Subcutaneous abdominal adipose tissue (tissue), 5 donors: ENCODE data around the gene PRR5.
"Not testable (repeated sequence)": the region's sequence is repeated elsewhere in the genome, so short reads cannot be mapped to it uniquely, and the experiment has no call there.

Source experiments
- H3K27ac ChIP-seq: one replicate; pipeline ENCODE4 v1.7.0; 2013; ENCODE audit warnings: low read depth, mild to moderate bottlenecking, inconsistent platforms, low read length, moderate library complexity
- H3K27me3 ChIP-seq, 5 donors: one replicate each; pipeline ENCODE4 v1.7.0; 2013; ENCODE audit warnings: low read length in 5 of 5, inconsistent platforms in 1 of 5; ENCODE audit not compliant: control insufficient read depth in 5 of 5, insufficient read depth in 4 of 5
- H3K36me3 ChIP-seq, 5 donors: one replicate each; pipeline ENCODE4 v1.7.0; 2013; ENCODE audit warnings: low read length in 5 of 5; ENCODE audit not compliant: control insufficient read depth in 5 of 5, insufficient read depth in 5 of 5
- H3K4me1 ChIP-seq, 5 donors: one replicate each; pipeline ENCODE4 v1.7.0; 2013; ENCODE audit warnings: low read length in 5 of 5, mild to moderate bottlenecking in 3 of 5, moderate library complexity in 1 of 5; ENCODE audit not compliant: control insufficient read depth in 5 of 5, insufficient read depth in 5 of 5
- H3K4me3 ChIP-seq, 5 donors: one replicate each; pipeline ENCODE4 v1.7.0; 2013; ENCODE audit warnings: low read length in 5 of 5, low read depth in 1 of 5
- H3K9ac ChIP-seq, 5 donors: one replicate each; pipeline ENCODE4 v1.7.0; 2013; ENCODE audit warnings: low read length in 5 of 5, mild to moderate bottlenecking in 4 of 5, moderate library complexity in 3 of 5
- H3K9me3 ChIP-seq, 5 donors: one replicate each; pipeline ENCODE4 v1.7.0; 2013; ENCODE audit warnings: low read length in 5 of 5; ENCODE audit not compliant: control insufficient read depth in 5 of 5
- donor health status: healthy.
- donor health status: healthy.
- donor health status: healthy.
- donor health status: healthy.
- donor health status: healthy.

PRR5 gene

DNA sequence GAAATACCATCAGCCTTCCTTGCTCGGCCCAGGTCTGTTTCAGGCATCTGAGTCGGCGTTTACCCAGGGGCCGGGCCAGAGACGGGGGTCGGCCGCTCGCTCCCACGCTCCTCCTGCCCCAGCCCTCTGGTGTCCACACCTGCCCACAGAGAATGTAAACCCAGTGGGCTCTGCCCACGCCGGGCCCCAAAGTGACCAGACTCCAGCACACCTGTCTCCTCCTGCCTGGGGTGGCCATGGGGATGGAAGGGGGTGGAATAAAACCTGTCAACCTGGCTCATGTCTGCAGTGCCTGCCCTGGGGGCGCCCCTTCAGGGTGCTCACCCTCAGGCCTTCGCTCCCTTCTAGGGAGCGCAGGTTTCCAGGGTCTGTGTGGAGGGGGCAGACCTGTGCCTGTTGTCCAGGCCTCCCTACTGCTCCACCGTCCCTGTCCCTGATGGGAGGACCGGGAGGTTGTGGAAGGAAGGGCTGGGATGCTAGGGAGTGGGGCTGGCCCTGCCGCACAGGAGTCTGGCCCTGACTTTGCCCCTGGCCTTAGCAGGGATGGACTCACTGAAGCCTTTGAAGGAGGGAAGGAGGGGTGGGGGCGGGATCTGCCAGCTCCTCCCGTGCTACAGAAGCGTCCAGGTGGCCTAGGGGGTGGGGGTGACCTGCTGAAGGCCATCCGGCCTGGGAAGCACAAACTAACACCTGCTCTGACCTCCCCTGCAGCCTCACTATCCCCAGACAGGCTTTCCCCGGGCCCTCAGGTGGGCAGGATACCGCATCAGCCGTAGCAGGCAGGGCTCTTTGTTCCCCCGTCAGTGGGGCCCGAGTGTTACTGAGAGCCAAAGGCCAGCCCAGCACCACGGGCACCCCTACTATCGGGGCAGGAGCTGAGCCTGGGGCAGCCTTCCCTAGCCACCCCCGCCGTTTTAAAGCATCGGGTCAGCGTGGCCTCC is 35.7 kb downstream of the PRR5 start:
- no peaks in the 10 kb centered on the region for H3K9me3 ChIP-seq
- no peak overlapping the region for H3K9ac ChIP-seq
- H3K4me3 ChIP-seq = no peak overlapping the region
- H3K36me3 ChIP-seq = peaks cover 0 to 5% (median 3%) of the 10 kb centered on the region in 5 donors
- no peak overlapping the region for H3K27ac ChIP-seq
- H3K4me1 ChIP-seq = no peaks in the 10 kb centered on the region
- peaks cover 0 to 9% (median 0%) of the 10 kb centered on the region in 5 donors for H3K27me3 ChIP-seq

DNA sequence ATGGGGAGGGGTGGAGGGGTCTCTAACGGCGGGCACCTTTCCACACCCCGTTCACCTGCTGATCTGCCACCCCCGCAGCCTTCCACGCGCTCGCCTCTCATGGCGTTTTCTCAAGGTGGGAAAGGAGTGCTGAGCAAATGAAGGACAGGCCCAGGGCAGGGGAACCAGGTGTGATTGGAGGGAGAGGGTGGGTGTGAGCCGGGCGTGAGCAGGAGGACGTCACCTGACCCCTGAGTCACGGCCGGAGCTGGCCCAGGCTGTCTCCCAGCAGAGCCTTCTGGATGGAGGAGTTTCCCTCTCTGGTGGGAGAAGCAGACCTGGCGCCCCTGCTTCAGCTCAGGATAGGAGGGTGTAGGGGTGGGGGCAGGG is 36.3 kb downstream of the PRR5 start:
- Histone ChIP-seq H3K4me1 (no peaks in the 10 kb centered on the region), H3K27ac (no peak overlapping the region), H3K9me3 (no peaks in the 10 kb centered on the region), H3K4me3 (no peak overlapping the region), H3K9ac (no peak overlapping the region), H3K36me3 (peaks cover 0 to 2% (median 0%) of the 10 kb centered on the region in 5 donors), H3K27me3 (peaks cover 0 to 9% (median 0%) of the 10 kb centered on the region in 5 donors)

DNA sequence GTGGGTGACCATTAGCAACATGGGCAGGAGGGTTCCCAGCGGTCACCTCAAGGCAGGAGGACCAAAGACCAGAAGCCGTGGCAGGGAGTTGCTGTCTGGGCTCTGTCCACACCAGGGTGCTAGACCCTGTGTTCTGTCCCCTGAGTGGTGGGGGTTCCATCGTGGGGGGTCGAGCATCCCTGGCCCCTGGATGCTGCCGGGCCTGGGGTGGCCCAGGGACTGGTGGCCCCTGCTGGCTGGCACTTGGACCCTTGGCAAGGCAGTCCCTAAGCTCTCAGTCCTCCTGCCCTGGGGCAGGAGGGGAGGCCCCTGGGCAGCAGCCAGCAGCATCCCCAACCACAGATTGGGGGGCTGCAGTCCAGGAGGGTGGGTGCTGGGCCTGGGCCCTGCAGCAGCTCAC is 37.0 kb downstream of the PRR5 start:
- Histone ChIP-seq H3K9ac (no peak overlapping the region), H3K27ac (no peak overlapping the region), H3K9me3 (no peaks in the 10 kb centered on the region), H3K27me3 (peaks cover 0 to 9% (median 0%) of the 10 kb centered on the region in 5 donors), H3K4me3 (no peak overlapping the region), H3K4me1 (no peaks in the 10 kb centered on the region), H3K36me3 (no peaks in the 10 kb centered on the region)

DNA sequence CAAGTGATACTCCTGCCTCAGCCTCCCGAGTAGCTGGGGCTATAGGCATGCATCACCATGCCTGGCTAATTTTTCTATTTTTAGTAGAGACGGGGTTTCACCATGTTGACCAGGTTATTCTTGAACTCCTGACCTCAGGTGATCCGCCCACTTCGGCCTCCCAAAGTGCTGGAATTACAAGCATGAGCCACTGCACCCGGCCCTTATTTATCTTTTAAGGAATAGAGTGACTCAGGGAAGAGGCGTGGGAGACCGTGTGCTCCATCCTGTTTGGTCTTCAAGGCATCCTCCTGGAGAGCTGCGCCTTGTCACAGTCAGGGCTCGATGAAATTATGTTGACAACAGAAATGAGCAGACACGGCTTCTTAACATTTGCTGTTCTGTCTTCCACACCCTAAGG is 37.7 kb downstream of the PRR5 start:
- not testable (repeated sequence) for H3K9me3 ChIP-seq, H3K4me3 ChIP-seq, H3K9ac ChIP-seq, H3K36me3 ChIP-seq, H3K27ac ChIP-seq, H3K27me3 ChIP-seq, H3K4me1 ChIP-seq

DNA sequence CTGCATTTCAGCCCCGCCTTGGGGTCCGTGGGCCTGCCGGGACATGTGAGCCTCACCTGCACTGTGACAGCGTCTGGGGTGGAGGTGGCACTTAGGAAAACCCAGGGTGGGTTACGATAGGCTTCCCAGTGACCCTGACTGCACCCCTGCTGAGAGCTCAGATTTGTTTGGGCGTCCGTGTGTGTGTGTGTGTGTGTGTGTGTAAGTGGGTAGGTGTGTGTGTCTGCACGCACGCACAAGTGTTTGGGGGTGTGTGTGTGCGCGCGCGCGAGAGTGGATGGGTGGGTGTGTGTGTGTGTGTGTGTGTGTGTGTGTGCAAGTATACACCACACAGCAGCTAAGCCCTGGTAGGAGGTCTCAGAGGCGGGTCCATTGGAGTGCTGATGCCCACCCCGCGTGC is 38.3 kb downstream of the PRR5 start:
- H3K27me3 ChIP-seq = peaks cover 0 to 9% (median 0%) of the 10 kb centered on the region in 5 donors
- H3K9me3 ChIP-seq = no peaks in the 10 kb centered on the region
- H3K36me3 ChIP-seq = no peaks in the 10 kb centered on the region
- H3K9ac ChIP-seq = no peak overlapping the region
- H3K4me3 ChIP-seq = no peak overlapping the region
- no peak overlapping the region for H3K27ac ChIP-seq
- H3K4me1 ChIP-seq = no peaks in the 10 kb centered on the region

DNA sequence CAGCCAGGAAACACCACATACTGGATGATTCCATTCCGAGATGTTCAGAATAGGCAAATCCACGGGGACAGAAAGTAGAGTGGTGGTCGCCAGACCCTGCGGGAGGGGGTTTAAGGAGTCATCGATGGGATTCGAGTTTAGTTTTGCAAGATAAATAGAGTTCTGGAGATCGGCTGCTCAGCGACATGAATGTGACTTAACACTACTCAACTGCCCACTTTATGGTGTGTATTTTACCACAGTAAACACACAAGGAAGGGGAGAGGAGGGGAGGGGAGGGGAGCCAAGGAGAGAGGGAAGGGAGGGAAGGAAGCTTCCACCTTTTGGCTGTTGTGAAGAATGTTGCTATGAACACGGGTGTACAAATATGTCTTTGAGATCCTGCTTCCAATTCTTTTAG is 39.9 kb downstream of the PRR5 start:
- H3K27me3 ChIP-seq = peaks cover 0 to 12% (median 2%) of the 10 kb centered on the region in 5 donors
- H3K27ac ChIP-seq = no peak overlapping the region
- H3K9ac ChIP-seq = no peak overlapping the region
- H3K36me3 ChIP-seq = no peaks in the 10 kb centered on the region
- no peaks in the 10 kb centered on the region for H3K9me3 ChIP-seq
- H3K4me1 ChIP-seq = peaks cover 0 to 11% (median 3%) of the 10 kb centered on the region in 5 donors
- no peak overlapping the region for H3K4me3 ChIP-seq

DNA sequence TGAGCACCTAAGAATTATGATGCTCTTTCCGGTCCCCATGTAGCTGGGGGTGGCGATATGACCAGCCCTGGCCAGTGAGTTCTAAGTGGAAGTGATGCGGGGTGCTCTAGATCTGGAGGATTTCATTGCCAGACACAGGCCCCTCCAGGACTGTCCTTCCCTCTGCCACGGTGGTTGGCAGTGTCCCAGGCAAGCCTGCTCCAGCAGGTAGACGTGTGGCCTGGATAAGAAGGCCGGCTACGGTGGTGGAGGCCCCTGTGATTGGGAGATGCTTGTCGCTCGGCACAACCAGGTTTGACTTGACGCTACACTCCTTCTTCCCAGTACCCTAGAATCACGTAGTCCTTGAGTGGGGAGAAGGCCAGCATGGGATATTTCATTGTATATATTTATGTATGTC is 41.2 kb downstream of the PRR5 start:
- H3K36me3 ChIP-seq = no peaks in the 10 kb centered on the region
- no peak overlapping the region for H3K9ac ChIP-seq
- peaks cover 0 to 11% (median 3%) of the 10 kb centered on the region in 5 donors for H3K4me1 ChIP-seq
- peaks cover 0 to 10% (median 2%) of the 10 kb centered on the region in 5 donors for H3K27me3 ChIP-seq
- no peak overlapping the region for H3K27ac ChIP-seq
- no peak overlapping the region for H3K4me3 ChIP-seq
- no peaks in the 10 kb centered on the region for H3K9me3 ChIP-seq

DNA sequence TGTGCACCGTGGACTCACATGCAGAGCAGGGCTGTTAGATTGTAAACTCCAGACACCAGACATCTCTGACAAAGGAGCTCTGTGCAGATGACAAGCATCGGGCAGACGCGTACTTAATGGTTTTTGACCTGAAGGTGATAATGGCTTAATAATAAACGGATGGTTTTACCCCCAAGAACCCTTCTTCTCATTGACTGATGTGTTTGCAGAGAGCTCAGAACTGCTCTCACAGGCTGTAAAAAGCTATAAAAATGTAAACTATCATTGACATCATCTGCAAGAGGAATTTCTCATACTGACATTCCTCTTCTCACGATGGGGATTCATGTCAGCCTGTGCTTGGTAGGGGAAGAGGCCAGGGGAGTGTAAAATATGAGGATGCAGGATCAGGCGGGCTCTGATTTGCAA is 41.8 kb downstream of the PRR5 start:
- Histone ChIP-seq H3K36me3 (no peaks in the 10 kb centered on the region), H3K9me3 (no peaks in the 10 kb centered on the region), H3K4me3 (no peak overlapping the region), H3K27me3 (peaks cover 0 to 7% (median 2%) of the 10 kb centered on the region in 5 donors), H3K27ac (no peak overlapping the region), H3K9ac (no peak overlapping the region), H3K4me1 (peaks cover 0 to 11% (median 3%) of the 10 kb centered on the region in 5 donors)

DNA sequence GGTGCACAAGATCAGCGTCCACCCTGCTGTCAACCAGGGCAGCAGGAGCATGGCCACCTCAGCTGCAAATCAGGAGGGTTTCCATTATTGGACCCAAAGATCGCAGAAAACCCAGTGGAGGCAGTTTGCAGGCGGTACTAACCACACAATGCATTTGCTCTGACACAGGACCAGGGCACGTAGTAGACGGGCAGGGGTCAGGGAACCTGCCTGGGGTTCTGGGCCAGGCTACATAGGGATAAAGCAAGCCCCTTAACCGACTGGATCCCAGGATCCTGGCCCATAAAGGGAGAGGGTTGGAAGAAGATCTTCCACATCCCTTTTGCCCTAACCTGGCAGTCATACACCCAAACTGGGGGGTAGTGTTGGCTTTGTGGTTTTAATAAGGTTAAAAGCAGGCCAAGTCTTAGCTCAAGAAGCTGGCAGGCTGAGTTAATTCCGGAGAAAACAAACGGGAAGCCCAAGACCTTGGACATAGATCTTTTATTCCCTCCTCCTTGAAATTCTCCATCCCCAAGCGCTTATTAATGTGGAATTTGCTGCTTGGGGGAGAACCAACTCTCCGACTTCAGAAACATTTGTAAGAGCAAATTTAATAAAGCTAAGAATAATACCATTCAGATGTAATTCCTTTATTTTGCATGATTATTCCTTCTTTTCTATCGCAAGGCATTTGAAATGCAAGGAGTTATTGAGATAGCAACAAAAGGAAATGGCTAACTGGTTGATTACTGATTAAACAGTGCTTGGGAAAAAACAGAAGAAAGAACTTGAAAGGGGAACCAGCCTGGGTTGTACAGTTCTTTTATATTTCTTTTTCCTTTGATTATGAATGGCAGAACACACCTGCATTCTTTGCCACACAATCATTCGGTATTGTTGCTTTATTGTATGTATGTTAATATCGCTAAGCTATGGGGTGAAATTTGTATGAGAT is 44.1 kb downstream of the PRR5 start:
- Histone ChIP-seq H3K27me3 (peaks cover 3 to 10% (median 6%) of the 10 kb centered on the region in 5 donors), H3K27ac (no peak overlapping the region)

DNA sequence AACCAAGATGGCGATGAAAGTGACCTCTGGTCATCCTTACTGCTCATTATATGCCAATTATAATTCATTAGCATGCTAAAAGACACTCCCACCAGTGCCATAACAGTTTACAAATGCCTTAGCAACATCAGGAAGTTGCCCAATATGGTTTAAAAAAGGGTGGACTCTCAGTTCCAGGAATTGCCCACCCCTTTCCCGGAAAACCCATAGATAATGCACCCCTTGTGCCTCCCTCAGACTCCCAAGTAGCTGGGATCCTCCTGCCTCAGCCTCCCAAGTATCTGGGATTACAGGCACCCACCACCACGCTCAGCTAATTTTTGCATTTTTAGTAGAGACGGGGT is 45.8 kb downstream of the PRR5 start:
- Histone ChIP-seq H3K4me1 (peaks cover 0 to 11% (median 6%) of the 10 kb centered on the region in 5 donors), H3K27me3 (peaks cover 3 to 21% (median 6%) of the 10 kb centered on the region in 5 donors)
- not testable (repeated sequence) for H3K9me3 ChIP-seq, H3K36me3 ChIP-seq, H3K27ac ChIP-seq, H3K9ac ChIP-seq, H3K4me3 ChIP-seq

More for the DNA sequence above, 44.1 kb downstream of the PRR5 start:
- Histone ChIP-seq H3K36me3 (no peaks in the 10 kb centered on the region), H3K4me3 (no peak overlapping the region), H3K4me1 (peaks cover 0 to 11% (median 3%) of the 10 kb centered on the region in 5 donors), H3K9me3 (peaks cover 0 to 5% (median 0%) of the 10 kb centered on the region in 5 donors), H3K9ac (no peak overlapping the region)
